WTC11 (cell line): ENCODE results near the gene HDAC8.

Source experiments
- CTCF ChIP-seq: fragments of 200-600 bp; IDR thresholded peaks from 2 replicates; pipeline ENCODE4 v1.8.0; 2022; ENCODE audit warnings: antibody characterized with exemption
- ETV6 ChIP-seq: sonication (generic); formaldehyde crosslinking; IDR thresholded peaks from 2 replicates; pipeline ENCODE4 v1.8.1; 2022; ENCODE audit warnings: mild to moderate bottlenecking, missing genetic modification reagents
- MAX ChIP-seq: sonication (generic); formaldehyde crosslinking; IDR thresholded peaks from 2 replicates; pipeline ENCODE4 v1.8.0; 2022; ENCODE audit warnings: mild to moderate bottlenecking, missing genetic modification reagents
- MXD4 ChIP-seq: fragments of 250-450 bp; sonication (Bioruptor Pico); IDR thresholded peaks from 2 replicates; pipeline ENCODE4 v1.8.0; 2021; ENCODE audit warnings: mild to moderate bottlenecking, moderate library complexity, borderline replicate concordance
- USF1 ChIP-seq: sonication (generic); formaldehyde crosslinking; IDR thresholded peaks from 2 replicates; pipeline ENCODE4 v1.8.0; 2022; ENCODE audit warnings: mild to moderate bottlenecking, missing genetic modification reagents
- ZNF263 ChIP-seq: sonication (generic); formaldehyde crosslinking; IDR thresholded peaks from 2 replicates; pipeline ENCODE4 v1.8.1; 2022; ENCODE audit warnings: low read depth, mild to moderate bottlenecking, moderate library complexity, missing genetic modification reagents

GRCh38 chrX:72280321-72280845, 292.3 kb downstream of the HDAC8 start:
- TF ChIP-seq CTCF: no peak
- TF ChIP-seq ZNF263 (CRISPR knock-in tag): no peak
- TF ChIP-seq MAX (CRISPR knock-in tag): no peak
- no peak for TF ChIP-seq MXD4 (CRISPR knock-in tag)
- TF ChIP-seq ETV6 (CRISPR knock-in tag): no peak
- TF ChIP-seq USF1 (CRISPR knock-in tag): no peak
